Measurements from ENCODE around the gene TCERG1L.

The TCERG1L gene

DNA sequence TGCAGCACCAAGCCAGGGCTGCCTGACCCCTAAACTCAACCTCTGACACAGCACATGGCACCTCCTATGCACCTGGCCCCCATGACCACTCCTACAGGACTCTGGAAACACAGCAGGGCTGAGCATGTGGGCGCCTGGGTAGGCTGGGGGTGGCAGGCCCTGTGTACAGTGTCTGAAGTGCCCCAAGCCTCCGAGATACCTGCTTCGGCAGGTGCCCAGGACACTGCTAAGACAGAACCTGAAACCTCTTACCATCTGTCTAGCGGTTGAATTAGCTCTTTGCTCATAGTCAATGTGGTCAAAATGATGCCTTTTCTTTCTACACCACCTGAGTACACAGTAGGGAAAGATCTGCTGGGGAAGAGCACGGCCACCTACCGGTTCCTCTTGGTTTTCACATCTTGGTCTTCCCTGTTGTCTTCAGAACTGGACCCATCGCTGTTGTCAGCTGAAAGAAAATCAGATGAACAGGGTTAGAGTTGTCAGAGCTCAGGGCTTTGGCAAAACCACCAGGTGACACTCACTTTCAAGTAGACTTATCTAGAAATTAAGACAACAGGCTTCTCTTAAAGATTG, 177.4 kb downstream of the TCERG1L start:
- Histone ChIP-seq H3K36me3 (ENCODE audit: control insufficient read depth, insufficient read depth, low read length) (no peaks in the 10 kb centered on the region), H3K4me3 (replicated peaks; ENCODE audit: low read depth, low read length) (no peak overlapping the region), H3K27me3 (replicated peaks; ENCODE audit: control insufficient read depth, insufficient read depth, low read length) (no peaks in the 10 kb centered on the region)
- DNase-seq (ENCODE audit: extremely low read depth, insufficient read length) = no peak
- TF ChIP-seq, protein P1, sequence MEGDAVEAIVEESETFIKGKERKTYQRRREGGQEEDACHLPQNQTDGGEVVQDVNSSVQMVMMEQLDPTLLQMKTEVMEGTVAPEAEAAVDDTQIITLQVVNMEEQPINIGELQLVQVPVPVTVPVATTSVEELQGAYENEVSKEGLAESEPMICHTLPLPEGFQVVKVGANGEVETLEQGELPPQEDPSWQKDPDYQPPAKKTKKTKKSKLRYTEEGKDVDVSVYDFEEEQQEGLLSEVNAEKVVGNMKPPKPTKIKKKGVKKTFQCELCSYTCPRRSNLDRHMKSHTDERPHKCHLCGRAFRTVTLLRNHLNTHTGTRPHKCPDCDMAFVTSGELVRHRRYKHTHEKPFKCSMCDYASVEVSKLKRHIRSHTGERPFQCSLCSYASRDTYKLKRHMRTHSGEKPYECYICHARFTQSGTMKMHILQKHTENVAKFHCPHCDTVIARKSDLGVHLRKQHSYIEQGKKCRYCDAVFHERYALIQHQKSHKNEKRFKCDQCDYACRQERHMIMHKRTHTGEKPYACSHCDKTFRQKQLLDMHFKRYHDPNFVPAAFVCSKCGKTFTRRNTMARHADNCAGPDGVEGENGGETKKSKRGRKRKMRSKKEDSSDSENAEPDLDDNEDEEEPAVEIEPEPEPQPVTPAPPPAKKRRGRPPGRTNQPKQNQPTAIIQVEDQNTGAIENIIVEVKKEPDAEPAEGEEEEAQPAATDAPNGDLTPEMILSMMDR (IDR thresholded peaks at IDR 0.05; ENCODE audit: insufficient read depth, low read length, poor library complexity, severe bottlenecking) = no peak

DNA sequence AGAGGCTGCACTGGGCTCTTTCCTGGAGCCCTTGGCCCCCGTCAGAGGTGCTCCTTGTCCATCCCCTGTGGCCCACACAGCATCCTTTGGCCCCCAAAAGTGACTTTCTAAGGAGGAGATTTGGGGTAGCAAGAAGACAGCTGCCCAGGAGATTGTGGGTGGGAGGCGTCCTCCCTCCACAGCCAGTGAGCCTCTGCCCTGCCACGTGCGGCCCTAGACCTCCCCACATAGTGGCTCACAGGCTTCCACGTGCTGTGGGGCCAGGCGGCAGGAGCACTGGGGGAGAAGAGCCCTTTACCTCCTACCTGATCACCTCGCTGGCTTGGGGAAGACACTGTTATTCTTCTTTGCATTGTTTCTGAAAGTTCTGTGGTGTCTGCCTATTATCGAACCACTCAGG, 178.8 kb downstream of the TCERG1L start:
- TF ChIP-seq, protein P1 (IDR thresholded peaks at IDR 0.05; ENCODE audit: insufficient read depth, low read length, poor library complexity, severe bottlenecking) = no peak
- Histone ChIP-seq H3K36me3 (ENCODE audit: control insufficient read depth, insufficient read depth, low read length) (no peaks in the 10 kb centered on the region), H3K4me3 (replicated peaks; ENCODE audit: low read depth, low read length) (no peak overlapping the region), H3K27me3 (replicated peaks; ENCODE audit: control insufficient read depth, insufficient read depth, low read length) (no peaks in the 10 kb centered on the region)
- DNase-seq (ENCODE audit: extremely low read depth, insufficient read length) = no peak

DNA sequence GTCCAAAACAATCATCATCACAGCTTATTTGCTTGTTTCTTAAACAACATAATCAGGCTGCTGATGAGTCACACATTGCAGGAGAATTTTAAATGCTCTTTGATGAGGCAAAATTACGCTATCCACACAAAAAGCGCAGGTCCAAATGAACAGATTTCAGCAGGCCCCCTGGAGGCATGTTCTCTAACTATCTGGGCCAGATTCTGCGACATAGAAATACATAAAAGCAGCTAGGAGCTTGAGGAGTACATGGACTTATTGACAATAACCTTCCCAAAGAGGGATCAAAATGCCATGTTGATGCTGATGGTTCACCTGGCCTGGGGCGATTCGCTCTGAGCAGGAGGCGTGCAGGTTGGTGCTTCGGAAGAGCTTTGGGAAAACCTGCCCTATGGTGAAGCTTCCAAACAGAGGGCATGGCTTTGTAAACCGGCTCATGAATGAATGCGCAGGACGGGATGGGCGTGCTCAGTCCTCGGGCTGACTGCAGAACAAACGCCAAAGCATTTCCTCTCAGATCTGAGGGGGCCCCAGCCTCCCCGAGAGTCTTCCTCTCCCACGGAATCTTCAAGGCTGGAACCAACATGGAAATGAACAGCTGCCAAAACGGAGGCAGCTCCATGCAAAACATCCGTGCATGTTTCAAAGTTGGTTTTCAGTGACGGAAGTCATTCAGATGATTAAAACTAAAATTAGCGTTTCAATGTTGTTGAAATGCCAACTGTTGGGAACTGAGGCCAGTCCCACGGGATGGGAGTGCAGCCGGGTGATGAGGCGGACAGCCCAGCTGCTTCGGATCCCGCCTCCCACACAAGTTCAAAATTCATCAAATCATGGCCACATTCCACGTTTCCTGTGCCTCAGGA, 179.6 kb downstream of the TCERG1L start:
- H3K36me3 ChIP-seq (ENCODE audit: control insufficient read depth, insufficient read depth, low read length) = no peaks in the 10 kb centered on the region
- H3K4me3 ChIP-seq (replicated peaks; ENCODE audit: low read depth, low read length) = no peak overlapping the region
- DNase-seq (ENCODE audit: extremely low read depth, insufficient read length) = no peak
- no peaks in the 10 kb centered on the region for H3K27me3 ChIP-seq (replicated peaks; ENCODE audit: control insufficient read depth, insufficient read depth, low read length)
- TF ChIP-seq, protein P1 (IDR thresholded peaks at IDR 0.05; ENCODE audit: insufficient read depth, low read length, poor library complexity, severe bottlenecking) = no peak

DNA sequence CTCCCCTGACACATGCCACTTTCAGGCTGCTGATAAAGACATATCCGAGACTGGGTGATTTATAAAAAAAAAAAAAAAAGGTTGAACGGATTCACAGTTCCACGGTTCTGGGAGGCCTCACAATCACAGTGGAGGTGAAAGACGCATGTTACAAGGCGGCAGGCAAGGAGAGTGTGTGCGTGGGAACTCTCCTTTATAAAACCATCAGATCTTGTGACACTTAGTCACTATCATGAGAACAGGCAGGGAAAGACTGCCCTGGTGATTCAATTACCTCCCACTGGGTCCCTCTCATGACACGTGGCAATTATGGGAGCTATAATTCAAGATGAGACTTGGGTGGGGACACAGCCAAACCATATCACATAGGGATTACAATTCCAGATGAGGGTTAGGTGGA, 181.5 kb downstream of the TCERG1L start:
- H3K4me3 ChIP-seq (replicated peaks; ENCODE audit: low read depth, low read length) = no peak overlapping the region
- DNase-seq (ENCODE audit: extremely low read depth, insufficient read length) = no peak
- no peaks in the 10 kb centered on the region for H3K36me3 ChIP-seq (ENCODE audit: control insufficient read depth, insufficient read depth, low read length)
- no peaks in the 10 kb centered on the region for H3K27me3 ChIP-seq (replicated peaks; ENCODE audit: control insufficient read depth, insufficient read depth, low read length)
- TF ChIP-seq, protein P1 (IDR thresholded peaks at IDR 0.05; ENCODE audit: insufficient read depth, low read length, poor library complexity, severe bottlenecking) = no peak

DNA sequence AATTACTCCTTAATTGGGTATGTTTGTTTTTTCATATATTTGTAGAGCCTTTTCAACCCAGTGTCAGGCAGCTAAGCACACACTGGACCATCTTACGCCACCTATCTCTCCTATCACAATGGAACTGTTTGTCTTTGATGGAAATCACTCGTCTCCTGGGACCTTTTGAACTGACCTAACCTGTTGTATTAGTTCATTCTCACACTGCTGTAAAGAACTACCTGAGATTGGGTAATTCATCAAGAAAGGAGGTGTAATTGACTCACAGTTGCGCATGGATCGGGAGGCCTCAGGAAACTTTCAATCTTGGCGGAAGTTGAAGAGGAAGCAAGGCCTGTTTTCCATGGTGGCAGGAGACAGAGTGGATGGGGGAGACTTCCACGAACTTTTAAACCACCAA, 182.0 kb downstream of the TCERG1L start:
- H3K36me3 ChIP-seq (ENCODE audit: control insufficient read depth, insufficient read depth, low read length) = no peaks in the 10 kb centered on the region
- TF ChIP-seq, protein P1 (IDR thresholded peaks at IDR 0.05; ENCODE audit: insufficient read depth, low read length, poor library complexity, severe bottlenecking) = no peak
- no peak overlapping the region for H3K4me3 ChIP-seq (replicated peaks; ENCODE audit: low read depth, low read length)
- no peaks in the 10 kb centered on the region for H3K27me3 ChIP-seq (replicated peaks; ENCODE audit: control insufficient read depth, insufficient read depth, low read length)
- no peak for DNase-seq (ENCODE audit: extremely low read depth, insufficient read length)
